Ovary (tissue), 9 donors: ENCODE results near the gene RTF2. TPM values are rescaled to one million over a fixed set of nuclear protein-coding genes. Genes with fewer than 3 reads are reported as not detected.

Source experiments
- DNase-seq, 5 donors: peaks; one replicate each; pipeline ENCODE4 v3.0.0-alpha.2; 2019 to 2020
- H3K27ac ChIP-seq, 2 donors: fragments of 200-600 bp; one replicate each; pipeline versions ENCODE4 v1.5.1 to v1.8.0; 2019 to 2022
- H3K27me3 ChIP-seq: fragments of 200-600 bp; one replicate; pipeline ENCODE4 v1.8.0; 2022
- H3K36me3 ChIP-seq: fragments of 200-600 bp; sonication (generic); one replicate; pipeline ENCODE4 v1.5.1; 2019
- H3K4me1 ChIP-seq: one replicate; pipeline ENCODE4 v1.8.1; 2013; ENCODE audit warnings: mild to moderate bottlenecking, moderate library complexity; ENCODE audit not compliant: insufficient read depth
- H3K4me3 ChIP-seq: fragments of 200-600 bp; sonication (generic); one replicate; pipeline ENCODE4 v1.5.1; 2017
- H3K9me3 ChIP-seq, 2 donors: fragments of 200-600 bp in 1 of 2; sonication (generic) in 1 of 2; one replicate each; pipeline versions ENCODE4 v1.5.1 to v1.8.1; 2013 to 2019; ENCODE audit warnings: mild to moderate bottlenecking in 1 of 2, moderate library complexity in 1 of 2
- EP300 ChIP-seq: sonication (generic); formaldehyde crosslinking; IDR thresholded peaks from one replicate; pipeline ENCODE4 v1.6.1; 2017; ENCODE audit warnings: antibody characterized with exemption
- POLR2A ChIP-seq: fragments of 450-650 bp; IDR thresholded peaks from one replicate; pipeline ENCODE4 v1.6.1; 2017; ENCODE audit warnings: antibody characterized with exemption, mild to moderate bottlenecking, moderate library complexity
- WGBS, 3 donors: extraction: QIAGEN DNeasy Blood & Tissue Kit in 1 of 3; methylation state at CpG; one replicate each; pipeline versions ENCODE4 v1.1.5 to v1.1.7; 2013 to 2017; 5-methylcytosine and 5-hydroxymethylcytosine counted together
- intact Hi-C, 4 donors: fragments of 100-400 bp; cut with DNase I; formaldehyde crosslinking; loops; one replicate each; pipeline versions ENCODE4 v1.11.0 to v1.15.1; 2022 to 2023
- polyA plus RNA-seq, 2 donors: library from polyadenylated mRNA; stranded (reverse); fragments of 200-250 nt in 1 of 2; fragments of 350-450 nt in 1 of 2; fragmentation: Illumina TruSeq in 1 of 2; extraction: RNeasy Lipid Tissue Mini Kit (QIAGEN cat#74804) in 1 of 2; gene quantifications; one replicate each; pipeline ENCODE4 v1.2.3, GENCODE V29; 2013 to 2014
- total RNA-seq, 7 donors: library from RNA; depleted of rRNA in 2 of 7; stranded (reverse); fragments of >200 nt in 2 of 7; fragmentation: NEBNext Ultra II Directional in 3 of 7; extraction: Animal tissue kit (Norgen Biotek cat#: 25700) in 3 of 7; gene quantifications; one replicate each; pipeline versions ENCODE4 v1.1.0 to v1.2.4, GENCODE V29; 2016 to 2023
- TF ChIP-seq, protein P1 (sequence below), 3 donors: fragments of 450-650 bp in 2 of 3; fragments of 200-600 bp in 1 of 3; IDR thresholded peaks; one replicate each; pipeline versions ENCODE4 v1.5.1 to v1.8.0; 2016 to 2022; ENCODE audit warnings: antibody characterized with exemption in 3 of 3, mild to moderate bottlenecking in 1 of 3
- donor health status: DM: no; HTN: no; CAD: no; lungs with moderate emphysema.
- donor health status: DM: no; HTN: no; CAD: no.
- donor health status: Bipolar disorder and iron deficiency.
- donor health status: DM: yes; HTN: yes; CAD: no.
- donor health status: DM: no; HTN: no; CAD: no.
- donor health status: DM: yes; HTN: yes; CAD: no.

The RTF2 gene
- total and polyA plus RNA-seq, 9 donors: 32.3 to 128 (median 86.8) TPM

DNA sequence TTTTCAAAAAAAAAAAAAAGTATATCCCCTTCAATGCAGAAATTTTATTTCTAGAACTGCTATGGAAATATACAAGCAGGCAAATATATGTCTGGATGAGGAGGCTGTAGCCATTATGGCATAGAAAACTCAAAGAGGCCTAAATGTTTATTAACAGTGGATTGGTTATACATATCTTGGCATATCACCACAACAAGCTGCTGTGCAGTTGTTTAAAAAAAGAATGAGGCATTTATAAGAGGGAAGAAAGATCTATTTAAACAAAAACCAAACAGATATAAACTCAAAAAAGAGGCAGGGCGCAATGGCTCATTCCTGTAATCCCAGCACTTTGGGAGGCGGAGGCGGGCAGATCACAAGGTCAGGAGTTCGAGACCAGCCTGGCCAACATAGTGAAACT lies 30.1 kb upstream of the RTF2 start:
- TF ChIP-seq EP300: no peak
- TF ChIP-seq, protein P1, sequence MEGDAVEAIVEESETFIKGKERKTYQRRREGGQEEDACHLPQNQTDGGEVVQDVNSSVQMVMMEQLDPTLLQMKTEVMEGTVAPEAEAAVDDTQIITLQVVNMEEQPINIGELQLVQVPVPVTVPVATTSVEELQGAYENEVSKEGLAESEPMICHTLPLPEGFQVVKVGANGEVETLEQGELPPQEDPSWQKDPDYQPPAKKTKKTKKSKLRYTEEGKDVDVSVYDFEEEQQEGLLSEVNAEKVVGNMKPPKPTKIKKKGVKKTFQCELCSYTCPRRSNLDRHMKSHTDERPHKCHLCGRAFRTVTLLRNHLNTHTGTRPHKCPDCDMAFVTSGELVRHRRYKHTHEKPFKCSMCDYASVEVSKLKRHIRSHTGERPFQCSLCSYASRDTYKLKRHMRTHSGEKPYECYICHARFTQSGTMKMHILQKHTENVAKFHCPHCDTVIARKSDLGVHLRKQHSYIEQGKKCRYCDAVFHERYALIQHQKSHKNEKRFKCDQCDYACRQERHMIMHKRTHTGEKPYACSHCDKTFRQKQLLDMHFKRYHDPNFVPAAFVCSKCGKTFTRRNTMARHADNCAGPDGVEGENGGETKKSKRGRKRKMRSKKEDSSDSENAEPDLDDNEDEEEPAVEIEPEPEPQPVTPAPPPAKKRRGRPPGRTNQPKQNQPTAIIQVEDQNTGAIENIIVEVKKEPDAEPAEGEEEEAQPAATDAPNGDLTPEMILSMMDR (IDR thresholded peaks at IDR 0.05): no peak
- TF ChIP-seq POLR2A: no peak
- intact Hi-C loops: no loop called here
- no peak overlapping the region for H3K4me3 ChIP-seq
- no peaks in the 10 kb centered on the region for H3K27me3 ChIP-seq
- peaks cover 2% of the 10 kb centered on the region for H3K4me1 ChIP-seq
- H3K36me3 ChIP-seq: no peaks in the 10 kb centered on the region
- H3K9me3 ChIP-seq: no peaks in the 10 kb centered on the region
- no peak for DNase-seq
- WGBS, 3 donors: 90 to 93% (median 92%) methylated on average over 4 of the region's 4 CpGs
- no peak overlapping the region for H3K27ac ChIP-seq

DNA sequence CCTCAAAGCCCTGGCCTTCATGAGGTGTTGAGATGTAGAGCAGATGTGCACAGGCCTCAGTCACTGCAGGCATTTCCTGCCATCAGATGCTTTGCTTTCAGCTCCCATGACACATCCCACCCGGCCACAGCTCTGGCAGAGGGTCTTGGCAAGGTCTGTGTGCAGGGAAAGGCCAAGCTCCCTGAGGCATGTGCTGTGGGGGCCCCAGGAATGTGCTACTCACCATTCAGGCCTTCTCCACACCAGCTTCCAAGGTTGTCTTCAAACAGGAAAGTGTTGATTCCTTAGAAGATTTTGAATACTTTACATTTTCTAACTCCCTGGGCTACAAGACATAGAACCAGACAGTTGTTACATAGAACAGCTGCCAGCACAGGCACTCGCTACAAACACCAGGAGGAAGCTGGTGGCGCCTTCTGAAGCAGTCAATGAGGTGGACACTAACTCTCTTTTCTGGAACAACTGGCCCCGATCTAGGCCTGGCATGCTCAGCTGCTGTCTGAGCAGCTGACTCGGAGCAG lies 28.6 kb upstream of the RTF2 start:
- no peak overlapping the region for H3K4me3 ChIP-seq
- no peak for TF ChIP-seq POLR2A
- no peak for TF ChIP-seq EP300
- TF ChIP-seq, protein P1 (IDR thresholded peaks at IDR 0.05): no peak
- intact Hi-C loops: no loop called here
- no peaks in the 10 kb centered on the region for H3K9me3 ChIP-seq
- no peak overlapping the region for H3K27ac ChIP-seq
- peaks cover 13% of the 10 kb centered on the region for H3K4me1 ChIP-seq
- no peaks in the 10 kb centered on the region for H3K36me3 ChIP-seq
- 7 to 19% (median 13%) methylated on average over 5 of the region's 5 CpGs for WGBS, 3 donors
- DNase-seq: peak in 4 of 5 donors; percentile 34 to 49 (median 42)
- no peaks in the 10 kb centered on the region for H3K27me3 ChIP-seq

DNA sequence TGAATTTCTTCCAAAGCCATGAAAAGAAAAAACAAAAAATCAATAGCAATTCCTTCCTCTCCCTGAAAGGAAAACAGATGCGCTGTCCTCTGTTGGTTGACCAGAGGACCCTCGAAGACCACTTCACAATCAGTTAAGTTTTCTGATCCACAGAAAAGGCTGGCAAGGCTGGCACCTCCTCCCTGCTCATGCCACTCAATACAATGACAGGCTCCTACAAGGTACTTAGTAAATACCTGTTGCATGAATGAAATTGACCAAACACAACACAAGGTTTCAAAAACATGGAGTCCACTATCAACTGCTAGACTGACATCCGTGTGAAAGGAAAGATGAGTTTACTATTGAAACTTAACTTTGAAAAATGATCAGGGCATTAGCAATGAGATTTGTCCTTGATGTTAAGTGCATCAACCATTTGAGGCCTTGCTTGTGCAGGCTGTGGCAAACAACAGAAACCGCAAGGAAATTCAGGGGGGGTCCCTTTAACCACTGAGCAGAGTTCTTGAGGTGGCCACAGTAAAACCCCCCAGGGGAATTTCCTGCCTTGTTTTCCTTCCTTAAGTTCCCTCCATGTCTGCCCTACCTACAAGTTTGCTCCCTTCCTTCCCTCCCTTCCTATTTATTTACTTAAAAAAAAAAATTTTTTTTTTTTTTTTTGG lies 27.9 kb upstream of the RTF2 start:
- intact Hi-C loops: no loop called here
- Histone ChIP-seq H3K27ac (no peak overlapping the region), H3K36me3 (no peaks in the 10 kb centered on the region), H3K4me1 (peaks cover 13% of the 10 kb centered on the region), H3K9me3 (no peaks in the 10 kb centered on the region), H3K4me3 (no peak overlapping the region), H3K27me3 (no peaks in the 10 kb centered on the region)
- TF ChIP-seq, protein P1 (IDR thresholded peaks at IDR 0.05): no peak
- TF ChIP-seq EP300: no peak
- no peak for TF ChIP-seq POLR2A
- WGBS, 3 donors: 68 to 76% (median 75%) methylated on average over 4 of the region's 4 CpGs
- DNase-seq: no peak

DNA sequence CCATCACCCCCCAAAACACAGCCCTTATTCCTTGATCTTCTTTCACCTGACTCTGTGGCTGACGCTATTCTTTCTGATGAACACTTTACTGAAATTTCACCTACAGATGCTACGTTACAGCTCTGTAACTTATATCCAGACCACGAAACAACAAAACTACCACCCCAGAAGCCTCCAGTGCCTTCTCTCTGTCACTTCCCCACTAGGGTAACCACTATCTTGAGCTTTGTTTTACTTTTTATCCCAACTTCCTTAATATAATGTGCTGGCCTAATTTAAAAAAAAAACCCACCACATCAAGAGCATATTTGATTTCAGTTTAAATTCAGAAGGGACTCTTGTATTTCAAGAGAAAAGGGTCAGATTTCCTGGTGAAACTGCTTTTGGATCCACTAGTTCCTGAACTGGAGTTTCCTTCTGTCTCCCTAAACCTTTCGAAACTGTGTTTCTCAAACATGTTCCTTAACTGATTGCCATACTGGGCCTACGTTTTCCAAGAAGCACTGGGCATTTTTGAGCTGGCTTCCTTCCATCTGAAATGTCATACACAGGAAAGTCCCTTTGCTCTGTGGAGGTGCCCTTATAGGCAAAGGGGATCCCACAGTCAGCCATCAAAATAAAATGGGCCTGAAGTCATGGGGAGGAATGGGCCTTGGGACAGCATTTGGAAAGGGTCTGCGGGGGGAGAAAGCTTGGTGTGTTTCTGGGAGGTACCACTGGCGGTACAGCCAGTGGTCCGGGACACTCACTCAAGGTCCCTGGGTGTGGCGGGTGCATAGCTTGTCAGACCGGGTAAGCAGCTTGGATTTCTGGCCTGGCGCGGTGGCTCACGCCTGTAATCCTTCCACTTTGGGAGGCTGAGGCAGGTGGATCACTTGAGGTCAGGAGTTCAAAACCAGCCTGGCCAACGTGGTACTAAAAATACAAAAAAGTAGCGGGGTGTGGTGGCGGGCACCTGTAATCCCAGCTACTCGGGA lies 25.8 kb upstream of the RTF2 start:
- H3K36me3 ChIP-seq: no peaks in the 10 kb centered on the region
- H3K27me3 ChIP-seq: no peaks in the 10 kb centered on the region
- TF ChIP-seq, protein P1 (IDR thresholded peaks at IDR 0.05): no peak
- no peak for TF ChIP-seq POLR2A
- TF ChIP-seq EP300: no peak
- H3K27ac ChIP-seq: no peak overlapping the region
- WGBS, 3 donors: 89 to 90% (median 90%) methylated on average over 17 of the region's 17 CpGs
- H3K9me3 ChIP-seq: no peaks in the 10 kb centered on the region
- peaks cover 13% of the 10 kb centered on the region for H3K4me1 ChIP-seq
- intact Hi-C loops: no loop called here
- no peak overlapping the region for H3K4me3 ChIP-seq
- DNase-seq: no peak
